ENCODE data around the gene FAM200C. TPM values are rescaled to one million over a fixed set of nuclear protein-coding genes. Genes with fewer than 3 reads are reported as not detected.

FAM200C gene
- total RNA-seq, 2 donors from 2014 or later: 2.4 to 2.7 TPM

DNA sequence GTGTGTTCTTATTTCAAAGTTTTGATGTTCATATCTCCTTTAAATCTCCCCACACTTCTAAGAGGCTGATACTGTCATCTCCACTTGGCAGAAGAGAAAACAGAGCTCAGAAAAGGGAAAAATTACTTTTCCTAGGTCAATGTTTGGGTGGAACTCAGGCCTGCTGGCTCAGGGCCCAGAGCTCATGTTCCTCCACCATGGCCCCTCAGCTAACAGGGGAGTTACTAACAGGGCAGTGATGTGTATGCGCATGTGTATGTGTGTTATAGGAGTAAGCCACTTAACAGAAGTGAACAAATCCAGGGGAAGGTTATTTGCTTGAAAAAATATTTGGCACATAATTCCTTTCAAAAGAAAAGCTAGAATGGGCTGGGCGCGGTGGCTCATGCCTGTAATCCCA is 32.0 kb downstream of the FAM200C start:
- peaks cover 46% of the 10 kb centered on the region for H3K27me3 Mint-ChIP-seq (ENCODE audit: insufficient read depth)
- Histone ChIP-seq H3K27me3 (ENCODE audit: control insufficient read depth, insufficient read depth, low read length, poor library complexity, severe bottlenecking) (peaks cover 43% of the 10 kb centered on the region), H3K9ac (ENCODE audit: extremely low read depth, low read length, poor library complexity, severe bottlenecking) (no peak overlapping the region), H3K4me1 (ENCODE audit: control insufficient read depth, insufficient read depth, low read length) (no peaks in the 10 kb centered on the region), H3K27ac (ENCODE audit: low read depth, low read length) (no peak overlapping the region), H3K36me3 (ENCODE audit: control insufficient read depth, insufficient read depth, low read length) (no peaks in the 10 kb centered on the region), H3K9me3 (ENCODE audit: control insufficient read depth, low read length) (no peaks in the 10 kb centered on the region), H3K4me3 (ENCODE audit: low read length) (no peak overlapping the region)
- 94 to 100% methylated on average over 2 to 3 of the region's 3 CpGs for WGBS, 2 experiments (ENCODE audit: insufficient coverage in 1 of 2, insufficient read length in 1 of 2)
- no peaks in the 10 kb centered on the region for H3K9me3 Mint-ChIP-seq
- H3K4me3 Mint-ChIP-seq: no peak overlapping the region
- H3K27ac Mint-ChIP-seq: no peak overlapping the region
- DNase-seq: no peak
- no peaks in the 10 kb centered on the region for H3K36me3 Mint-ChIP-seq (ENCODE audit: low read depth)
- peaks cover 4% of the 10 kb centered on the region for H3K4me1 Mint-ChIP-seq
- TF ChIP-seq CTCF (conservative IDR thresholded peaks at IDR 0.05): no peak

DNA sequence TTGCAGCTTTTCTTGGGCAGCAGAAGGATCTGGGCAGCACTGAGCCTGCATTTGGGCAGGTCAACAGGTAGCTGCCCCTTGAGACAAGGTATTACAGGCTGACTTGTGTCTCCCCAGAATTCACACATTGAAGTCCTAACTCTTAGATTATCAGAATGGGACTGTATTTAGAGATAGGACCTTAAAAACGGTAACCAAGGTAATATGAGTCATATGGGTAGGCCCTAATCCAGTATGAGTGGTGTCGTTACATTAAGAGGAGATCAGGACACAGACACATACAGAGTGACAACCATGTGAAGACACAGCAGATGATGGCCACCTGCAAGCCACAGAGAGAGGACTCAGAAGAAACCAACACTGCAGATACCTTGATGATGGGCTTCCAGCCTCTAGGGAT is 32.6 kb downstream of the FAM200C start:
- no peak overlapping the region for H3K27ac Mint-ChIP-seq
- 51 to 62% methylated on average over 2 of the region's 2 CpGs for WGBS, 2 experiments (ENCODE audit: insufficient coverage in 1 of 2, insufficient read length in 1 of 2)
- no peak overlapping the region for H3K4me3 Mint-ChIP-seq
- peaks cover 37% of the 10 kb centered on the region for H3K27me3 ChIP-seq (ENCODE audit: control insufficient read depth, insufficient read depth, low read length, poor library complexity, severe bottlenecking)
- no peak overlapping the region for H3K9ac ChIP-seq (ENCODE audit: extremely low read depth, low read length, poor library complexity, severe bottlenecking)
- H3K4me1 Mint-ChIP-seq: peaks cover 4% of the 10 kb centered on the region
- H3K4me1 ChIP-seq (ENCODE audit: control insufficient read depth, insufficient read depth, low read length): no peaks in the 10 kb centered on the region
- no peaks in the 10 kb centered on the region for H3K36me3 Mint-ChIP-seq (ENCODE audit: low read depth)
- TF ChIP-seq CTCF (conservative IDR thresholded peaks at IDR 0.05): no peak
- no peak overlapping the region for H3K4me3 ChIP-seq (ENCODE audit: low read length)
- peaks cover 41% of the 10 kb centered on the region for H3K27me3 Mint-ChIP-seq (ENCODE audit: insufficient read depth)
- DNase-seq: no peak
- H3K27ac ChIP-seq (ENCODE audit: low read depth, low read length): no peak overlapping the region
- H3K9me3 ChIP-seq (ENCODE audit: control insufficient read depth, low read length): no peaks in the 10 kb centered on the region
- H3K9me3 Mint-ChIP-seq: no peaks in the 10 kb centered on the region
- no peaks in the 10 kb centered on the region for H3K36me3 ChIP-seq (ENCODE audit: control insufficient read depth, insufficient read depth, low read length)

DNA sequence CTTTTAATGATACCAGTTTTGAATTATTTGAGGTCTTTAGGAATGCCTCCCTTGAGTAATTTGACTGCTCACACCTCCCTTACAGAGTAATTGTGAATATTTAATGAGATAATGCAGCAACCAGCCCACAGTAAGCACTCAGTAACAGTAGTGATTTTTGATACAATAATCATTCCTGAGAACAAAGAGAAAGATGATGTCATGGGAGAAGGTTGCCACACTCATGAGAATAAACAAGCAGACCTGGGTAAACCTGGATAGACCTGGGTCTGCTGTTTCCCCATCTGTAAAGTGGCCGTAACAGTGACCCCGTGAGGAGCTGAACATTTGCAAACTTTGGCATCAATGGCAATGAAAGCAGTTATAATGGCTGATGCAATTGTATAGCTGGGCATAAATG is 33.6 kb downstream of the FAM200C start:
- Mint-ChIP-seq H3K27ac (no peak overlapping the region), H3K4me3 (no peak overlapping the region), H3K9me3 (no peaks in the 10 kb centered on the region), H3K27me3 (ENCODE audit: insufficient read depth) (peaks cover 32% of the 10 kb centered on the region), H3K4me1 (peaks cover 4% of the 10 kb centered on the region), H3K36me3 (ENCODE audit: low read depth) (no peaks in the 10 kb centered on the region)
- WGBS, 2 experiments (ENCODE audit: insufficient coverage in 1 of 2, insufficient read length in 1 of 2): 92 to 99% methylated on average over 2 of the region's 2 CpGs
- H3K9me3 ChIP-seq (ENCODE audit: control insufficient read depth, low read length): no peaks in the 10 kb centered on the region
- H3K27ac ChIP-seq (ENCODE audit: low read depth, low read length): no peak overlapping the region
- H3K9ac ChIP-seq (ENCODE audit: extremely low read depth, low read length, poor library complexity, severe bottlenecking): no peak overlapping the region
- no peaks in the 10 kb centered on the region for H3K36me3 ChIP-seq (ENCODE audit: control insufficient read depth, insufficient read depth, low read length)
- H3K4me3 ChIP-seq (ENCODE audit: low read length): no peak overlapping the region
- H3K27me3 ChIP-seq (ENCODE audit: control insufficient read depth, insufficient read depth, low read length, poor library complexity, severe bottlenecking): peaks cover 26% of the 10 kb centered on the region
- no peaks in the 10 kb centered on the region for H3K4me1 ChIP-seq (ENCODE audit: control insufficient read depth, insufficient read depth, low read length)
- TF ChIP-seq CTCF (conservative IDR thresholded peaks at IDR 0.05): no peak
- DNase-seq: no peak

Measured in endodermal cell (in vitro differentiated cells).